Loucy (cell line): ENCODE measurements around the gene UBE2L3.

Source experiments
- H2AFZ ChIP-seq: fragments of 200-600 bp; sonication (generic); 2 replicates; pipeline ENCODE4 v1.6.0; 2016; ENCODE audit warnings: antibody characterized with exemption, mild to moderate bottlenecking, low read length, moderate library complexity
- H3F3A ChIP-seq: fragments of 200-600 bp; 2 replicates; pipeline ENCODE4 v1.6.0; 2016; ENCODE audit warnings: antibody characterized with exemption, low read depth, mild to moderate bottlenecking
- H3K27me3 ChIP-seq: fragments of 200-600 bp; sonication (generic); 2 replicates; pipeline ENCODE4 v1.6.1; 2014; ENCODE audit warnings: low read length, mild to moderate bottlenecking; ENCODE audit not compliant: insufficient read depth, poor library complexity, severe bottlenecking
- H3K36me3 ChIP-seq: fragments of 200-600 bp; sonication (generic); 2 replicates; pipeline ENCODE4 v1.6.1; 2016; ENCODE audit warnings: low read length; ENCODE audit not compliant: insufficient read depth
- H3K4me1 ChIP-seq: fragments of 200-600 bp; sonication (generic); 2 replicates; pipeline ENCODE4 v1.5.1; 2014; ENCODE audit warnings: low read length, mild to moderate bottlenecking; ENCODE audit not compliant: insufficient read depth, poor library complexity, severe bottlenecking
- H3K4me2 ChIP-seq: fragments of 200-600 bp; sonication (generic); 2 replicates; pipeline ENCODE4 v1.6.0; 2014; ENCODE audit warnings: antibody characterized with exemption, low read length, low read depth, mild to moderate bottlenecking; ENCODE audit not compliant: poor library complexity, severe bottlenecking
- H3K4me3 ChIP-seq: fragments of 200-600 bp; sonication (generic); 2 replicates; pipeline ENCODE4 v1.5.1; 2014; ENCODE audit warnings: low read length, mild to moderate bottlenecking, mixed read lengths; ENCODE audit not compliant: poor library complexity, severe bottlenecking
- H3K79me2 ChIP-seq: fragments of 200-600 bp; sonication (generic); 2 replicates; pipeline ENCODE4 v1.6.1; 2014; ENCODE audit warnings: low read length; ENCODE audit not compliant: insufficient read depth
- H3K9ac ChIP-seq: fragments of 200-600 bp; sonication (generic); 2 replicates; pipeline ENCODE4 v1.6.0; 2014; ENCODE audit warnings: mild to moderate bottlenecking, low read depth, low read length, moderate library complexity; ENCODE audit not compliant: poor library complexity, severe bottlenecking
- H3K9me2 ChIP-seq: fragments of 200-600 bp; sonication (generic); replicated peaks from 2 replicates; pipeline ENCODE4 v1.6.1; 2016; ENCODE audit warnings: low read depth, low read length, mixed read lengths
- H3K9me3 ChIP-seq: fragments of 200-600 bp; sonication (generic); 2 replicates; pipeline ENCODE4 v1.6.1; 2014; ENCODE audit warnings: mild to moderate bottlenecking, antibody characterized with exemption, low read length, low read depth; ENCODE audit not compliant: insufficient read depth
- H4K20me1 ChIP-seq: fragments of 200-600 bp; sonication (generic); 2 replicates; pipeline ENCODE4 v1.6.0; 2014; ENCODE audit warnings: antibody characterized with exemption, low read length, mild to moderate bottlenecking; ENCODE audit not compliant: insufficient read depth, poor library complexity, severe bottlenecking
- CTCF ChIP-seq: fragments of 200-600 bp; sonication (generic); conservative IDR thresholded peaks from 2 replicates; pipeline ENCODE4 v1.5.1; 2014; ENCODE audit warnings: mild to moderate bottlenecking, antibody characterized with exemption, low read length
- EZH2phosphoT487 ChIP-seq: fragments of 200-600 bp; IDR thresholded peaks from 2 replicates; pipeline ENCODE4 v1.6.1; 2018; ENCODE audit warnings: antibody characterized with exemption, mild to moderate bottlenecking, moderate library complexity, borderline replicate concordance

UBE2L3 gene

GRCh38 chr22:21631025-21631424, 63.5 kb downstream of the UBE2L3 start:
- H3K4me3 ChIP-seq, result no peak overlapping the region
- H3K79me2 ChIP-seq, result peaks cover 37% of the 10 kb centered on the region
- peaks cover 14% of the 10 kb centered on the region; the same call in 1 of the 2 replicates for H3K36me3 ChIP-seq
- H3K9me2 ChIP-seq, result no peaks in the 10 kb centered on the region
- peaks cover 13% of the 10 kb centered on the region for H3K4me1 ChIP-seq
- H3K4me2 ChIP-seq, result no peak overlapping the region
- H3K9me3 ChIP-seq, result no peaks in the 10 kb centered on the region
- no peak overlapping the region for H3K9ac ChIP-seq
- H2AFZ ChIP-seq, result no peak overlapping the region
- peaks cover 35% of the 10 kb centered on the region for H4K20me1 ChIP-seq
- no peak for TF ChIP-seq EZH2phosphoT487
- TF ChIP-seq CTCF, result no peak
- H3K27me3 ChIP-seq, result peaks cover 5% of the 10 kb centered on the region
- no peaks in the 10 kb centered on the region for H3F3A ChIP-seq

GRCh38 chr22:21632237-21632895, 64.9 kb downstream of the UBE2L3 start, which contains the start of gene CCDC116:
CCDC116 (plus strand) TSS chr22:21632760; CDS start chr22:21633182, 422 bp downstream.
- H2AFZ ChIP-seq, result no peak within 1 kb of the TSS
- H3K4me2 ChIP-seq, result no peak within 1 kb of the TSS
- peaks cover 5% of the 10 kb centered on the region for H3K27me3 ChIP-seq
- peaks cover 24% of the 10 kb centered on the region for H3K79me2 ChIP-seq
- TF ChIP-seq EZH2phosphoT487 (no peak), CTCF (no peak)
- H4K20me1 ChIP-seq, result peaks cover 22% of the 10 kb centered on the region
- peaks cover 6% of the 10 kb centered on the region for H3K4me1 ChIP-seq
- H3K9me2 ChIP-seq, result no peaks in the 10 kb centered on the region
- H3K4me3 ChIP-seq, result no peak within 1 kb of the TSS
- H3K36me3 ChIP-seq, result peaks cover 7% of the 10 kb centered on the region; the same call in 1 of the 2 replicates
- no peaks in the 10 kb centered on the region for H3K9me3 ChIP-seq
- no peak within 1 kb of the TSS for H3K9ac ChIP-seq
- H3F3A ChIP-seq, result no peaks in the 10 kb centered on the region

GRCh38 chr22:21632931-21633330, 65.4 kb downstream of the UBE2L3 start:
- peaks cover 1% of the 10 kb centered on the region; the same call in 1 of the 2 replicates for H3K36me3 ChIP-seq
- H3K27me3 ChIP-seq, result peaks cover 5% of the 10 kb centered on the region
- H3K4me1 ChIP-seq, result peaks cover 3% of the 10 kb centered on the region
- peaks cover 18% of the 10 kb centered on the region for H3K79me2 ChIP-seq
- no peaks in the 10 kb centered on the region for H3F3A ChIP-seq
- no peak overlapping the region for H2AFZ ChIP-seq
- no peaks in the 10 kb centered on the region for H3K9me3 ChIP-seq
- no peaks in the 10 kb centered on the region for H3K9me2 ChIP-seq
- peaks cover 16% of the 10 kb centered on the region for H4K20me1 ChIP-seq
- no peak overlapping the region for H3K9ac ChIP-seq
- no peak overlapping the region for H3K4me3 ChIP-seq
- TF ChIP-seq CTCF (no peak), EZH2phosphoT487 (no peak)
- no peak overlapping the region for H3K4me2 ChIP-seq
